Kasumi-1 (cell line): Measurements from ENCODE around the gene CSH1.
A peak's percentile ranks its signal among the peaks of the same experiment; 100 is the strongest.
"Not testable (repeated sequence)": the region's sequence is repeated elsewhere in the genome, so short reads cannot be mapped to it uniquely, and the experiment has no call there.

ENCODE experiments used
- DNase-seq, 2 experiments: peaks; one replicate each; lab custom pipeline; 2025; lab: John Stamatoyannopoulos, UW

CSH1 gene

DNA sequence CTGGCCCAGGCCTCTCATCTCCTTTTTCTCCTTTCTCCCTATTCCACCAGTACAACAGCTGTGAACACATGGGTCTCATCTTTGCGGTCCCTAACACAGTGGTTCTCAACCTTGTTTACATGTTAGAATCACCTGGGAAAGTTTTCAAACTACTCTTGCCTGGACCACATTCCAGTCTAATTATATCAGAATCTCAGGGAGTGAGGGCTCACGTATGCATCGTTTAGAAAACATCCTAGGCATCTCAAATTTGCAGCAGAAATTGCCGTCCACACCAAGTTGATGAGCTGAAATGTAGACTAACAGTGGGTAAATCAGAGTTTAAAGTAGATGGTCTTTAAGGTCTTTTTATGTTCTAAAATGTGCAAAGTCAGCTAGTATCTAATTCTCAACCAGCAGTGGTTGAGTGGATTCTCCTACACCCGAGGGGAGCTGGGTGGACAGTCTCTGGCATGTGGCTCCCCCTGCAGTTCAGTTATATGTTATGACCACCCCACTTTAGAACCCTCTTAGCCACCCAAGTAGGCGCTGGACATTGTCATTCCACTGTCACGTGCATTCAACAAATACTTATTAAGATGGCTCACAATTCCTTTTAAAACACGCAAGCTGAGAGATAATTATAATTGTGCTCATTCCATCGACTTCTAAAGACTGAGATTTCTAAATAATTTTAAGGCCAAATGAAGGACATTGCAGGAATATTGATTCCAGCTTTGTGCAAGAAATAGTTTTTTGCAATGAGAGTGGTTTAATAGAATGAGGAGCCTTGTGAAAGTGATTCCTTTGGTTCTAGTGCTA lies 26.7 kb downstream of the CSH1 start:
- not testable (repeated sequence) for DNase-seq

GRCh38 chr17:63866625-63867024 lies 29.7 kb downstream of the CSH1 start:
- DNase-seq = not testable (repeated sequence)

GRCh38 chr17:63859257-63859656 lies 37.1 kb downstream of the CSH1 start:
- no peak for DNase-seq

- not testable (repeated sequence) for DNase-seq
These were observed 39.9 kb downstream of the CSH1 start for GRCh38 chr17:63856425-63856824.

- DNase-seq = no peak
These were observed 41.2 kb downstream of the CSH1 start for GRCh38 chr17:63855185-63855584.

DNA sequence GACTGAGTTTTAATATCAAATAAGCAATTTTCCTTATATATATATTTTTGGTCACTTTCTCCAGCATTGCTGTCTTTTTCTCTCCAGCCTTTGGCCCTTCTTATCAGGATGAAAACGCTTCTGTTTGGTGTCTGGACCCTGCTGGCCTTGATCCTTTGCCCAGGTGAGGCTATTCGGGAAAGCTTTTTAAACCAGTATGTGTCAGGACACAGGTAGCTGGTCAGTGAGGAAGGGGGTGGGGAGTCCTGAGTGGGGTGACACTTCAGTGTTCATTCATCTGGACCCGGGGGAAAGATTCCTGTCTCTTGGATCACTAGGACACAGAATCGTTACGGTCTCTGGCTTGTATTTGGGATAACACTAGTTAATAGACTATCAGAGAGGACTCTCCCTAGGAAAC lies 41.7 kb downstream of the CSH1 start:
- DNase-seq = no peak

- no peak for DNase-seq
These were observed 43.1 kb downstream of the CSH1 start for GRCh38 chr17:63853260-63853659.

DNA sequence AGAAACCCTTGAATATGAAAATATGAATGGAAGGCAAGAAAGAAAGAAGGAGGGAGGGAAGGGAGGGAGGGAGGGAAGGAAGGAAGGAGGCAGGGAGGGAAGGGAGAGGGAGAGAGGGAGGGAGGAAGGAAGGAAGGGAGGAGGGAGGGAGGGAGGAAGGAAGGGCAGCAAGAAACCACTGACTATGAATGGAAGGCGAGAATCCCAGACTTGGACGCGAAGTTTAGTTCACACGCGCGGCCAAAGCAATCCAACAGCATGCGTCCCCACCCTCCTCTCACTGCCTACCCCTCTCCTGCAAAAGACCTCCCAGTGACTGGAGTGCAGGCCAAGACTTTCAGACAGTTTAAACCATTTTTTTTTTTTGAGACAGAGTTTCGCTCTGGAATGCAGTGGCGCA lies 46.0 kb downstream of the CSH1 start:
- DNase-seq = no peak

DNA sequence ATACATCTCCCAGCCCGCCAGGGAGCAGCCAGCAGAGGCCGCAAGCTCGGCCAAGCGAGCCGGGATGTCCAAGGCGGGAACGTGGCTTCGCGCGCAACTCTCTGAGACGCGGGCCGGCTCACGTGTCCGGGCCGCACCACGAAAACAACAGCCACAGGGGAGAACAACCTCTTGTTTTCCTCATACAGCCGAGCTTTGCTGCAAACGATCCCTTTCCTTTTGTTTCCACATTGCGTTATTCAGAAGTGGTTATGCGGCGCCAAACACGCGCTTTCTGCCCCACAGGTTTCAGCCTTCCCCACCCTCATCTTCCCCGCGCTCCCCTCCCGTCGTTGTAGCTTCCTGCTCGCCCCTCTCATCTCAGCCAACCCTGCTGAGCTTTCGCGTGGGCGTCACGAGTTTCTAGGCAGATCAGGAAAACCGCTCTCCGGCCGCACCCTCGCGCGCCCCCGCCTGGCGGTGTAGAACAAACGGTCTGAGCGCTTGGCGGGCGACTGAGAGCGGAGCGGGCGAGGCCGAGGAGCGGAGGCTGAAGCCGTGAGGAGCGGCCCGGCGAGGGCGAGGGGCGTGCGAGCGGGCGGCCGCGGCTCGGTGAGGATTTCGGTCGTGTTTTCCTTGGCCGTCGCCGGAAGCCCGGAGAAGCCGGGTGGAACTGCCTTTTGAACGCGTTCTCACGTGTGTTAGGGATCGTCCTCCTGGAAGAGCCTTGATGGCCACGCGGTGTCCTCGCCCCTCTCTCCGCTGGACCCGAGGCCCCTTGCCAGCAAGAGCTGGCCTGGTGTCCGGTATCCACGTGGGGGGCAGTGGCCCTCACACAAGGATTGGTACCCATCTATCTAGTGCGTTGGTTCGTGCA lies 47.3 kb downstream of the CSH1 start:
- DNase-seq = peak; percentile 98 to 99

DNA sequence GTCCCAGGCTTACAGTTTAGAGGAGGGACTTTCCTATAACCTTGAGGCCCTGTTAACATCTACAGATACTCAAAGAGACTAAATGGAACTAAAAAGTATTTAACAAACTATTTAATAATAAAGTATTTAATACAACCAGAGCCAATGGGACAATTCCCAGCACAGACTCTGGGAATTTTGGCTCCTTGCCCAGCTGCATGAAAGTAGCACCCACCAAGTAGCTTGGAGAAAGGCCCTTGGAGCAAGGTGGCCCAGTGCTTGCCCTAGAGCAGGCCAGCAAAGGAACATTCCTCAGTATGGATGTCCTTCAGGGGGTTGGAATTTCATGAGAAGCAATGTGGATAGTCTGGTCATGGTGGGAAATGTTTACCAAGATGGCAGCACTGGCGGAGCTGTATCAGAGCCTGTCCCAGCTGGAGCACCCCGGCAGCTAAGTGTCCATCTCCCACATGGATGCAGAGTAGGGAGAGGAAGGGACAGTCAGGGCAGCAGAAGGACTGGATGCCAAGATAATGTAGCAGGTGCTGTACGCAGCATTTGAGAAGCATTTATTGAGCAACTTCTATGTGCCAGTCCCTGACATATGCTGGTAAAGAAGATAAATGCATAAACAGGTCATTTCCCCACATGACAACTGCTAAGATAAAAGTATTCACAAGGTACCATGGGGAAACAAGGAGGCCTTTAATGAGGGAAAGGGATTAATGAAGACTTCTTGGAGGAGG lies 48.7 kb downstream of the CSH1 start:
- DNase-seq = no peak

- DNase-seq = no peak
These were observed 50.9 kb downstream of the CSH1 start for GRCh38 chr17:63845509-63845908.
